ENCODE measurements around the gene PARP8.
"Not testable (repeated sequence)": the region's sequence is repeated elsewhere in the genome, so short reads cannot be mapped to it uniquely, and the experiment has no call there.

DNA sequence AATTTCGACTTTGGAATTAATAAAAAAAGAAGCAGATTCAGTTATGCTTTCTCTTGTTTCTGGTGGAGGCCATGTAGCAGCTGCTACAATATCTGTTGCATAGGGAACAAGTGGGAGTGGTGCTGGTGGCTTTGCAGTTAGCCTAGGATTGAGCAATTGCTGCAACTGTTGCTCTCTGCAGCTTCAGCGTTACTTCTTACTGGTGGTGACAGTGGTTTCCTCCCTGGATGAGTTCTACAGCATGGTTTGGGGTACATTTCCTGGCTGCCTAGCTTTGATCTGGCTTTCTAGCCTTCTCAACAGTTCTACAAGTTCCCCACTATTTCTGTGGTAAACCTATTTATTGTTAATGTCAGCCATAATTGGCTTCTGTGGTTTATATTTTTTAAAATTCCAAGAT lies 31.6 kb upstream of the PARP8 start:
- TF ChIP-seq, protein P1, sequence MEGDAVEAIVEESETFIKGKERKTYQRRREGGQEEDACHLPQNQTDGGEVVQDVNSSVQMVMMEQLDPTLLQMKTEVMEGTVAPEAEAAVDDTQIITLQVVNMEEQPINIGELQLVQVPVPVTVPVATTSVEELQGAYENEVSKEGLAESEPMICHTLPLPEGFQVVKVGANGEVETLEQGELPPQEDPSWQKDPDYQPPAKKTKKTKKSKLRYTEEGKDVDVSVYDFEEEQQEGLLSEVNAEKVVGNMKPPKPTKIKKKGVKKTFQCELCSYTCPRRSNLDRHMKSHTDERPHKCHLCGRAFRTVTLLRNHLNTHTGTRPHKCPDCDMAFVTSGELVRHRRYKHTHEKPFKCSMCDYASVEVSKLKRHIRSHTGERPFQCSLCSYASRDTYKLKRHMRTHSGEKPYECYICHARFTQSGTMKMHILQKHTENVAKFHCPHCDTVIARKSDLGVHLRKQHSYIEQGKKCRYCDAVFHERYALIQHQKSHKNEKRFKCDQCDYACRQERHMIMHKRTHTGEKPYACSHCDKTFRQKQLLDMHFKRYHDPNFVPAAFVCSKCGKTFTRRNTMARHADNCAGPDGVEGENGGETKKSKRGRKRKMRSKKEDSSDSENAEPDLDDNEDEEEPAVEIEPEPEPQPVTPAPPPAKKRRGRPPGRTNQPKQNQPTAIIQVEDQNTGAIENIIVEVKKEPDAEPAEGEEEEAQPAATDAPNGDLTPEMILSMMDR (optimal IDR thresholded peaks at IDR 0.05 in 1 of 3, IDR thresholded peaks at IDR 0.05 in 1 of 3, conservative IDR thresholded peaks at IDR 0.05 in 1 of 3; ENCODE audit: extremely low read depth in 1 of 3, insufficient read depth in 2 of 3, low read length in 3 of 3) = not testable (repeated sequence)
- TF ChIP-seq EZH2 (IDR thresholded peaks at IDR 0.05; ENCODE audit: low read length) = not testable (repeated sequence)
